Activated naive CD4-positive, alpha-beta T cell treated with anti-CD3 and anti-CD28 coated beads, Interleukin-2, amount 10 ng/mL, durations not matched to agents 5 hours and 36 hours (primary cell): Measurements from ENCODE around the gene RASA3. TPM values are rescaled to one million over a fixed set of nuclear protein-coding genes. Genes with fewer than 3 reads are reported as not detected.

ENCODE experiments used
- total RNA-seq, 2 experiments: library from RNA; stranded (reverse); gene quantifications; one replicate each; pipeline ENCODE4 v1.2.3, GENCODE V29; 2021

Gene RASA3, protein sequence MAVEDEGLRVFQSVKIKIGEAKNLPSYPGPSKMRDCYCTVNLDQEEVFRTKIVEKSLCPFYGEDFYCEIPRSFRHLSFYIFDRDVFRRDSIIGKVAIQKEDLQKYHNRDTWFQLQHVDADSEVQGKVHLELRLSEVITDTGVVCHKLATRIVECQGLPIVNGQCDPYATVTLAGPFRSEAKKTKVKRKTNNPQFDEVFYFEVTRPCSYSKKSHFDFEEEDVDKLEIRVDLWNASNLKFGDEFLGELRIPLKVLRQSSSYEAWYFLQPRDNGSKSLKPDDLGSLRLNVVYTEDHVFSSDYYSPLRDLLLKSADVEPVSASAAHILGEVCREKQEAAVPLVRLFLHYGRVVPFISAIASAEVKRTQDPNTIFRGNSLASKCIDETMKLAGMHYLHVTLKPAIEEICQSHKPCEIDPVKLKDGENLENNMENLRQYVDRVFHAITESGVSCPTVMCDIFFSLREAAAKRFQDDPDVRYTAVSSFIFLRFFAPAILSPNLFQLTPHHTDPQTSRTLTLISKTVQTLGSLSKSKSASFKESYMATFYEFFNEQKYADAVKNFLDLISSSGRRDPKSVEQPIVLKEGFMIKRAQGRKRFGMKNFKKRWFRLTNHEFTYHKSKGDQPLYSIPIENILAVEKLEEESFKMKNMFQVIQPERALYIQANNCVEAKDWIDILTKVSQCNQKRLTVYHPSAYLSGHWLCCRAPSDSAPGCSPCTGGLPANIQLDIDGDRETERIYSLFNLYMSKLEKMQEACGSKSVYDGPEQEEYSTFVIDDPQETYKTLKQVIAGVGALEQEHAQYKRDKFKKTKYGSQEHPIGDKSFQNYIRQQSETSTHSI
- total RNA-seq, result 100 to 1,000 TPM; 124 to 125 TPM

DNA sequence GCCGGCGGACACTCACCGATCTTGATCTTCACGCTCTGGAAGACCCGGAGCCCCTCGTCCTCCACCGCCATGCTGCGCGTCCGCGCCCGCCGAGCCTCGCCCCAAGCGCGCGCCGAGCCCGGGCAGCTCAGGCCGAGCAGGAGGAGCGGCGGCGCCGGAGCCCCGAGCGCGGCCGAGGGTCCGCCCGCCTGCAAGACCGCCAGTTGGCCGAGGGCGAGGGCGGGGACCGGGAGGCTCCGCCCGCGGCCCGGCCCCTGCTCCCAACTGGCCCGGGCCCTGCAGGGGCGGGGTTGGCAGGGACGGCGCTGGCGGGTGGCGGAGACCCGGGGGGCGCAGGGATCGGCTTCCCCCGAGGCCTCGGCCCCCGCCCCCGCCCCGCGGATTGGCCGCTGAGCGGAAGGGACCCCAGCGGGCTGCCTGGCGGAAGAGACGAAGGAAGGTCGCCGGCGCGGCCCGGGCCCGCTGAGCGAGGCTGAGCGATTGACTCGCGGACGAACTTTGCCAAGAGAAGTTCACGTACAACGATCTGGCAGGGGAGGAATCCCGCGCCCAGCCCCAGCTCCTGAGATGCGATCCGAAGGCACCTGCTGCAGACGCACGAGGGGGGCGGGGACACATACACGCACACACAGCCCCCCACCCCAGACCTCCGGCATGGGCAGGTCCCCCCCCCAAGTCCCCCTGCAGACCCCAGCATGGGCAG, at the start of gene RASA3:
RASA3 (minus strand) TSS at position 205 of the 703 bp plus-strand sequence; CDS start at position 71, 134 bp downstream.

DNA sequence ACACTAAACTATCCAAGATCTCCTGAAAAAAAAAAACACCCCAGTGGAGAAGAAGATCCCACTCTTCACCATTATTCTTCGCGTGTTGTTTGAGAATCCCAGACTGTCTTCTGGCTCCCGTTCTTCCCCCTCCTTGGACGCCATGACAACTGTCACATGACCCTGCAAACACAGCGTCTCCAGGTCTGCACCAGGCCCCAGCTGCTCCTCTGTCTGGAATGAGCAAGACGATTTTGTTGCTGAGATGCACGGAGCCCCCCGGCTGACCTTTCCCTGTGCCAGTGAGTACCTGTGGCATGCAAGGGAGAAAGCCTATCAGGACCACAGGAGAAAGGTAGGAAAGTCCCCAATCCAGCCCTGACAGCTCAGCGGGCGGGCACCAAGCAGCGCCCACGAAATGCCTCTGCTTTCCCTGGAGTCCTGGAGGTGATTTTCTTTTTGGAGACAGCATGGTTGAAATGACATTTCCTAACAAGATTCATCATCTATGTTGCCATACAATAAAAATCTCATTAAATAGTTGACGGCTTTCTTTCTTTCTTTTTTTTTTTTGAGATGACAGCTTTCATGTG, 46.8 kb upstream of the RASA3 start, which contains the start of gene CFAP97D2:
CFAP97D2 (plus strand) TSS at position 171 of the 572 bp plus-strand sequence; CDS start at position 245, 74 bp downstream.

DNA sequence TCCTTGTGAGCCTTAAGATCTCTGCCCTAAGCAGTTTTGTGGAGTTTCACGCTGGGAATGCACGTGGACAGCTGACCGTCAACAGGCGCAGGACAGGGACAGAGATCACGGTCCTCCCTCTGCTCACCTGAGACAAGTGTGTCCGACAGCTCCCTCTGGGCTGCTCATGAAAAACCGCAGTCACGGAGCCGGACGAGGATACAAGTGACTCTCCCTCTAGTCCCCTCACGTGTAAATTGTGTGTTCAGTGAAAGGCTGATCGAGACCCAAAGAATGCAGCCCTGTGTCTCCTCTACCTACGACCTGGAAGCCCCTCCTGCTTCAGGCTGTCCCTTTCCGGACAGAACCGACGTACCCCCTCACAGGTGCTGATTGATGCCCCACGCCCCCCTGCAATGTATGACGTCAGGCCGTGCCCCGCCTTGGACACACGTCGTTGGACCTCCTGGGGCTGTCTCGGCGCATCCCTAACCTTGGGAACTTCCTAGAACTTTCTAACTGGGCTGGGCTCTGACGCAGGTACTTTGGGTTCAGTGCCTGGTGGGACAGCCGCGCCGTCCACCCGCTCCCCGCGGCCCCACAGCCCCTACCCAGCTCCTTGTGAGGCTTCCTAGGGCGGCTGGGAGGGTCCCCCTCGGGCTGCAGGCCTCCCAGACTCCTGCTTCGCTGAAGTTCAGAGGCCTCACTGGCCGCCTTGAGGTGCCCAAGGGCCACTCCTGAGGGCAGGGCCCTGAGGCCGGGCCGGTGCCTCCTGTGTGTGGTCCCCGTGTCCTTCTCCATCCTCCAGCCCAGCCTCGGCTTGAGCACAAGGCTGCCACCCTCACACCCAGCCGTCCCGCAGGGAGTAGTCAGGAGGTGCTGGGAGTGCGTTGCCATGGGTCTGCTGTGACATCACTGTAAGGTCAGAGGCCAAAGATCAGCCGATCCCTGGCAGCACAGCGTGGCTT, 158.9 kb downstream of the RASA3 start, which contains the start of gene C13orf46:
C13orf46 (minus strand) TSS at position 859 of the 947 bp plus-strand sequence; CDS start at position 780, 79 bp downstream.

Other genes starting within 250 kb of the RASA3 start
- 1 to 10 TPM; 7.2 to 7.9 TPM for gene C13orf46, start 158.5 kb downstream of the RASA3 start, total RNA-seq
- gene CFAP97D2, start 46.6 kb upstream of the RASA3 start, total RNA-seq, result under 1 TPM in 1 of 2 experiments, not detected in 1; 0.22 TPM
- 10 to 100 TPM; 64.9 to 69.9 TPM for gene CDC16, start 102.3 kb upstream of the RASA3 start, total RNA-seq
- 10 to 100 TPM; 47.6 to 54.0 TPM for gene UPF3A, start 149.0 kb upstream of the RASA3 start, total RNA-seq
- 10 to 100 TPM; 25.7 to 27.2 TPM for gene CHAMP1, start 181.9 kb upstream of the RASA3 start, total RNA-seq